Mesendoderm (in vitro differentiated cells): ENCODE results near the gene SOAT2.
"Not testable (repeated sequence)": the region's sequence is repeated elsewhere in the genome, so short reads cannot be mapped to it uniquely, and the experiment has no call there.

Source experiments
- DNase-seq: peaks from one replicate; pipeline ENCODE4 v3.0.0; 2013
- H2AK5ac ChIP-seq: 2 replicates; pipeline ENCODE4 v1.6.1; 2013; ENCODE audit warnings: low read length, inconsistent platforms
- H2BK120ac ChIP-seq: 2 replicates; pipeline ENCODE4 v1.6.1; 2013; ENCODE audit warnings: low read depth, mild to moderate bottlenecking, low read length, moderate library complexity, mixed read lengths
- H2BK15ac ChIP-seq: replicated peaks from 2 replicates; pipeline ENCODE4 v1.6.1; 2013; ENCODE audit warnings: low read depth, mild to moderate bottlenecking, moderate library complexity
- H2BK5ac ChIP-seq: 2 replicates; pipeline ENCODE4 v1.6.1; 2013; ENCODE audit warnings: low read length, inconsistent platforms
- H3K18ac ChIP-seq: 2 replicates; pipeline ENCODE4 v1.6.1; 2013; ENCODE audit warnings: mild to moderate bottlenecking, low read length, mixed read lengths
- H3K23ac ChIP-seq: one replicate; pipeline ENCODE4 v1.6.1; 2013; ENCODE audit warnings: low read length
- H3K27ac ChIP-seq: 2 replicates; pipeline ENCODE4 v1.5.1; 2013; ENCODE audit warnings: low read depth, mild to moderate bottlenecking, inconsistent platforms, low read length, moderate library complexity
- H3K27me3 ChIP-seq: 2 replicates; pipeline ENCODE4 v1.6.1; 2013; ENCODE audit warnings: low read length, control low read depth, mild to moderate bottlenecking, inconsistent platforms; ENCODE audit not compliant: insufficient read depth, poor library complexity
- H3K36me3 ChIP-seq: 2 replicates; pipeline ENCODE4 v1.6.1; 2013; ENCODE audit warnings: low read length, inconsistent platforms; ENCODE audit not compliant: control insufficient read depth, insufficient read depth
- H3K4ac ChIP-seq: one replicate; pipeline ENCODE4 v1.6.1; 2013; ENCODE audit warnings: low read depth, mild to moderate bottlenecking, low read length, moderate library complexity
- H3K4me1 ChIP-seq: 2 replicates; pipeline ENCODE4 v1.6.1; 2013; ENCODE audit warnings: low read depth, low read length, inconsistent platforms; ENCODE audit not compliant: control insufficient read depth
- H3K4me2 ChIP-seq: 2 replicates; pipeline ENCODE4 v1.6.1; 2013; ENCODE audit warnings: low read length
- H3K4me3 ChIP-seq: 2 replicates; pipeline ENCODE4 v1.5.1; 2013; ENCODE audit warnings: mild to moderate bottlenecking, low read length
- H3K56ac ChIP-seq: one replicate; pipeline ENCODE4 v1.6.1; 2013; ENCODE audit warnings: low read length
- H3K79me1 ChIP-seq: 2 replicates; pipeline ENCODE4 v1.6.1; 2013; ENCODE audit warnings: low read length, inconsistent platforms
- H3K79me2 ChIP-seq: 2 replicates; pipeline ENCODE4 v1.6.1; 2013; ENCODE audit warnings: mild to moderate bottlenecking, low read length; ENCODE audit not compliant: control insufficient read depth, insufficient read depth
- H3K9ac ChIP-seq: 2 replicates; pipeline ENCODE4 v1.6.1; 2013; ENCODE audit warnings: low read length, inconsistent platforms
- H4K5ac ChIP-seq: one replicate; pipeline ENCODE4 v1.6.1; 2013; ENCODE audit warnings: low read length
- H4K8ac ChIP-seq: one replicate; pipeline ENCODE4 v1.6.1; 2013; ENCODE audit warnings: low read depth, mild to moderate bottlenecking, control low read depth, low read length, moderate library complexity
- WGBS: extraction: QIAGEN DNeasy Blood & Tissue Kit; methylation state at CpG from one replicate; pipeline ENCODE4 v1.1.7; 2013; ENCODE audit warnings: low lambda C conversion rate, missing lambda C conversion rate; ENCODE audit not compliant: insufficient coverage; ENCODE audit errors: extremely low coverage; 5-methylcytosine and 5-hydroxymethylcytosine counted together

SOAT2 gene

GRCh38 chr12:53094394-53094787 is 8.9 kb upstream of the SOAT2 start:
- no peak overlapping the region for H4K5ac ChIP-seq
- H2BK15ac ChIP-seq, result no peak overlapping the region
- no peak overlapping the region for H3K4me3 ChIP-seq
- no peaks in the 10 kb centered on the region for H3K36me3 ChIP-seq
- no peak overlapping the region for H3K27ac ChIP-seq
- H3K18ac ChIP-seq, result no peak overlapping the region
- H3K56ac ChIP-seq, result peak overlapping the region; percentile 11
- H3K4me2 ChIP-seq, result no peak overlapping the region
- DNase-seq, result no peak
- H3K4ac ChIP-seq, result no peak overlapping the region
- no peak overlapping the region for H3K23ac ChIP-seq
- H3K4me1 ChIP-seq, result peaks cover 10% of the 10 kb centered on the region
- no peaks in the 10 kb centered on the region for H3K79me1 ChIP-seq
- H2BK120ac ChIP-seq, result no peak overlapping the region
- H4K8ac ChIP-seq, result no peak overlapping the region
- H2BK5ac ChIP-seq, result no peak overlapping the region
- no peak overlapping the region for H3K9ac ChIP-seq
- H2AK5ac ChIP-seq, result no peak overlapping the region
- no peaks in the 10 kb centered on the region for H3K79me2 ChIP-seq
- H3K27me3 ChIP-seq, result no peaks in the 10 kb centered on the region
- no CpG with 5 or more reads among the region's 6 CpGs for WGBS

DNA sequence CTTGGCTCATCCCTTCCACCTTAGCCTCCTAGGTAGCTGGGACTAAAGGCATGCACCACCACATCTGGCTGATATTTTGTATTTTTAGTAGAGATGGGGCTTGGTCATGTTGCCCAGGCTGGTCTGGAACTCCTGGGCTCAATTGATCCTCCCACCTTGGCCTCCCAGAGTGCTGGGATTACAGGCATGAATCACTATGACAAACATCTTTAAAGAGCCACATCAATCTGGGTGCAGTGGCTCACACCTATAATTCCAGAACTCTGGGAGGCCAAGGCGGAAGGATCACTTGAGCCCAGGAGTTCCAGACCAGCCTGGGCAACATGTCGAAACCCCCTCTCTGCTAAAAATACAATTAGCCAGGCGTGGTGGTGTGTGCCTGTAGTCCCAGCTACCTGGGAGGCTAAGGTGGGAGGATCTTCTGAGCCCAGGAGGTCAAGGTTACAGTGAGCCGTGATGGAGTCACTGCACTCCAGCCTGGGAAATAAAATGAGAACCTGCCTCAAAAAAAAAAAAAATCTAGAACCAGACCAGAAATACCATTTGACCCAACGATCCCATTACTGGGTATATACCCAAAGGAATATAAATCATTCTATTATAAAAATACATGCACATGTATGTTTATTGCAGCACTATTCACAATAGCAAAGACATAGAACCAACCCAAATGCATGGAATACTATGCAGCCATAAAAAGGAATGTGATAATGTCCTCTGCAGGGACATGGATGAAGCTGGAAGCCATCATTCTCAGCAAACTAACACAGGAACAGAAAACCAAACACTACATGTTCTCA is 8.3 kb upstream of the SOAT2 start:
- H3K4ac ChIP-seq, H2BK15ac ChIP-seq, DNase-seq, H3K4me3 ChIP-seq, H3K4me2 ChIP-seq, H2BK5ac ChIP-seq, H4K8ac ChIP-seq, H3K27ac ChIP-seq, H3K18ac ChIP-seq, H3K79me2 ChIP-seq, H3K9ac ChIP-seq, H3K79me1 ChIP-seq, H3K27me3 ChIP-seq, H3K23ac ChIP-seq, H2AK5ac ChIP-seq, H3K56ac ChIP-seq, H3K36me3 ChIP-seq, H4K5ac ChIP-seq, H2BK120ac ChIP-seq: not testable (repeated sequence)
- WGBS, result no CpG with 5 or more reads among the region's 5 CpGs
- peaks cover 10% of the 10 kb centered on the region for H3K4me1 ChIP-seq

DNA sequence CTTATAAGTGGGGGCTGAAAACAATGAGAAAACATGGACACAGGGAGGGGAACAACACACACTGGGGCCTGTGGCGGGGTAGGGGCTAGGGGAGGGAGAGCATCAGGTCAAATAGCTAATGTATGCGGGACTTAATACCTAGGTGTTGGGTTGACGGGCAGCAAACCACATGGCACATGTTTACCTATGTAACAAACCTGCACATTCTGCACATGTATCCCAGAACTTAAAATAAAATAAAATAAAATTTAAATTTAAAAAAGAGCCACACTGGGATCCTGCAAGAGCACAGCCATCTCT is 7.7 kb upstream of the SOAT2 start:
- not testable (repeated sequence) for H3K27me3 ChIP-seq, H3K36me3 ChIP-seq
- peaks cover 10% of the 10 kb centered on the region for H3K4me1 ChIP-seq

DNA sequence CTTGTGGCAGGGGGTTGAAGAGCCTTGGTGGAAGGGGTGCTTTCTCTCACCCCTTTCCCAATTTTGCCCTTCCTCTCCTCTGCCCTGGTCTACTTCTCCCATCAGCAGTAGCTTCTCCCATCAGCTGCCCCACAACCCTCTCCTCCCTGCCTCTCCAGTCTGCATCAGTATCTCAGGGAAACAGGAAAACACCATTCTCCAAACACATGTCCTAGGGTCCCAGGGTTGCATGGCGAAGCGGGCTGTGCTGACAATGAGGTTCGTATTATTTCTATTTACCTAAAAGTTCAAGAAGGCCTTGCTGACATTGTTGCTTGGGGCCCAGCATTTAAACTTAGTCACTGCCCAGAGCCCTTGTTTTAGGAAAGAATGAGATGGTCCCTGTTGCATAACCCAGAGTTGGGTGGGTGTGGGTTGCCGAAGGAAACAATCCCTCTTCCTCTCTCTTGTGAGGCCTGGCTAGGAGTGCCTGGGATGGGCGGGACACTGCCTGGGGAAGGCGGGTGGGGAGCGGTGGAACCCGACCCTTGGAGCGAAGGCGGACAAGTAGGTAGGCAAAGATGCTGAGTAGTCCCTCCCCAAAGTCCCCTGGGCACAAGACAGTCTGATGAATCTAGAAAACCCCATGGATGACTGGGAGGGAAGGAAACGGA is 7.1 kb upstream of the SOAT2 start:
- peak; percentile 54 for DNase-seq
- Histone ChIP-seq H3K36me3 (no peaks in the 10 kb centered on the region), H3K56ac (peak overlapping the region; percentile 29), H3K23ac (no peak overlapping the region), H2BK120ac (no peak overlapping the region), H4K5ac (no peak overlapping the region), H3K27me3 (no peaks in the 10 kb centered on the region), H3K4me2 (peak overlapping the region; percentile 85), H3K27ac (no peak overlapping the region), H2AK5ac (no peak overlapping the region), H3K18ac (no peak overlapping the region), H2BK5ac (no peak overlapping the region), H3K4me1 (peaks cover 10% of the 10 kb centered on the region), H3K4me3 (no peak overlapping the region), H2BK15ac (no peak overlapping the region), H3K9ac (no peak overlapping the region), H3K79me2 (no peaks in the 10 kb centered on the region), H3K4ac (no peak overlapping the region), H4K8ac (no peak overlapping the region), H3K79me1 (no peaks in the 10 kb centered on the region)
- no CpG with 5 or more reads among the region's 11 CpGs for WGBS

More for the DNA sequence above, 7.7 kb upstream of the SOAT2 start:
- H3K4ac ChIP-seq, H2AK5ac ChIP-seq, H2BK5ac ChIP-seq, H3K18ac ChIP-seq, DNase-seq, H2BK15ac ChIP-seq, H4K5ac ChIP-seq, H3K79me1 ChIP-seq, H3K23ac ChIP-seq, H3K27ac ChIP-seq, H3K9ac ChIP-seq, H2BK120ac ChIP-seq, H3K4me3 ChIP-seq, H4K8ac ChIP-seq, H3K56ac ChIP-seq, H3K79me2 ChIP-seq, H3K4me2 ChIP-seq: not testable (repeated sequence)
- WGBS, result no CpG with 5 or more reads among the region's 3 CpGs

DNA sequence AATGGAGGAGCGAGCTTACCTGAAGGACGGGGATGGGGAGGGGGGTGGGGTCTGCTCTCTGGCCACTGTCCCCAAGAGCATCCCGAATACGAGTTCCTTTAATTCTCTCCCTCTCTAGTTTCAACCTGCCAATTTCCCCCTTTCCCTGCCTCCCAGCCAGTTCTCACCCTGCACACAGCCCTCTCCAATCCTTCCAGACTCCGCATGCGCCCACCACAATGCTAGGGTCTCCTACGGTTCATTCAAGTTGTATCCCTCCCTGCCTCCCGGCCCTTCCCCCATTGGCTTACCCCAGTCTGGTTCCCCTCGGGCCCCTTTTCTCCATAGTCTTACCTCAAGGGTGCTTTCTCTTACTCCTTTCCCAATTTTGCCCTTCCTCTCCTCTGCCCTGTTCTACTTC is 6.5 kb upstream of the SOAT2 start:
- Histone ChIP-seq H3K4ac (no peak overlapping the region), H3K23ac (no peak overlapping the region), H3K9ac (peak overlapping the region; percentile 57), H3K79me2 (no peaks in the 10 kb centered on the region), H2AK5ac (no peak overlapping the region), H3K36me3 (no peaks in the 10 kb centered on the region), H4K5ac (no peak overlapping the region), H2BK5ac (no peak overlapping the region), H3K18ac (no peak overlapping the region), H3K27me3 (no peaks in the 10 kb centered on the region), H2BK120ac (no peak overlapping the region), H2BK15ac (no peak overlapping the region), H3K27ac (no peak overlapping the region), H4K8ac (no peak overlapping the region), H3K4me3 (peak overlapping the region; percentile 52), H3K79me1 (no peaks in the 10 kb centered on the region), H3K4me2 (peak overlapping the region; percentile 85), H3K4me1 (peaks cover 10% of the 10 kb centered on the region), H3K56ac (peak overlapping the region; percentile 78)
- no peak for DNase-seq
- WGBS, result no CpG with 5 or more reads among the region's 9 CpGs
